Thyroid gland (tissue), 4 donors: ENCODE results near the gene OLFML2B.

Source experiments
- CTCF ChIP-seq, 6 experiments: fragments of 200-600 bp in 3 of 6; fragments of 450-650 bp in 3 of 6; sonication (generic) in 3 of 6; IDR thresholded peaks; one replicate each; pipeline ENCODE4 v1.5.1; 2016 to 2019; ENCODE audit warnings: antibody characterized with exemption in 6 of 6, mild to moderate bottlenecking in 2 of 6, inconsistent platforms in 1 of 6, moderate library complexity in 1 of 6
- POLR2A ChIP-seq, 2 donors: fragments of 450-650 bp; IDR thresholded peaks; one replicate each; pipeline ENCODE4 v1.6.1; 2017; ENCODE audit warnings: antibody characterized with exemption in 2 of 2, mild to moderate bottlenecking in 2 of 2, moderate library complexity in 1 of 2

GRCh38 chr1:161970633-161971032 lies 53.0 kb downstream of the OLFML2B start:
- TF ChIP-seq POLR2A (IDR thresholded peaks at IDR 0.05) (no peak), CTCF (IDR thresholded peaks at IDR 0.05) (no peak)
